HG02884 (cell line): ENCODE results near the gene FCHSD1.
A peak's percentile ranks its signal among the peaks of the same experiment; 100 is the strongest.

Source experiments
- ATAC-seq: cut with Tn5 transposase; IDR thresholded peaks from one replicate; pipeline ENCODE4 v1.9.1; 2021; ENCODE audit warnings: mild to moderate bottlenecking, moderate library complexity; ENCODE audit not compliant: unreplicated experiment

FCHSD1 gene

GRCh38 chr5:141674747-141675146 is 23.5 kb upstream of the FCHSD1 start:
- no peak for ATAC-seq

DNA sequence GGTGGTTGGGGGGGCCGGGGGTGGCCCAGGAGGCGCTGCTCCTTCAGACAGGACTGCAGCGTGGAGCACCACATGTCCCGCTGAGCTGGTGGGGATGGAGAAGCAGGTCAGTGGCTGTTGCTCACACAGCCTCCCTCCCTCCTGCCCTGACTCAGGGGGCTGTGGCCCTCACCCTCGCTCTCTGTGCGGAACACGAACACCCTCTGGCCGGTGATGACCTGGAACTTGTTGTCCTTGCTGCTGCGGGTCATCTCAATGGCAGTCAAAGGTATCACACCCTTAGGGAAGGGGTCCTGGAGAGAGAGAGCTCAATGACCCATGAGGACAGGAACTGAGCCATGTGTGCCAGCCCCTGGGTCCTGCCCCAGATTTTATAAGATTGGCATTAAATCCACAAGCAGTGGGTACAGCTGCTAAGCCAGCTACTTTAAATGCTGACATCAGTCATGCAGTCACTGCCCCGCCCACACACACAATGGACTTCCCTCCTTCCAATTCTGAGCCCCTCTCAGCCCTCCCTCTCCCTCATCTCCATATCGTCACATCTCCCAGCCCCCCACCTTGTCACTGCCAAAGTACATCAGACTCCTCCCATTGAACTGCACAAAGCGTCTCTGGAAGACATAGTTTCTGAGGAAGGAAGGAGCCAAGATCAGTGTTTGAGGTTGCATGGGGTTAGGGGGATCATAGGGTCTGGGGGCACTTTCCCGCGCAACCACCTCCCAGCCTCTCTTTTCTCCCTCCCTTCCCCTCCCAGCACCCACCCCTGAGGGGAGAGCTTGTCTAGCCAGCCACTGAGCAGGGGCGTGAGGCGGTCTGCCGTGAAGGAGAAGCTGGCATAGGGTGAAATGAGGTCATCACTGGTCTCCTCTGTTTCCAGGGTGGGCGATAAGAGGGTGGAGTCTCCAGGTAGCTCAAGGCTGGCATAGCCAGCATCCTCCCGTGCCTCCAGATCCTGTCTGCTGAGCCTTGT is 21.9 kb upstream of the FCHSD1 start:
- ATAC-seq = no peak

GRCh38 chr5:141672071-141672840 is 21.0 kb upstream of the FCHSD1 start:
- no peak for ATAC-seq

GRCh38 chr5:141669520-141669919 is 18.3 kb upstream of the FCHSD1 start:
- no peak for ATAC-seq

- no peak for ATAC-seq
Observed at GRCh38 chr5:141668601-141669265, 17.5 kb upstream of the FCHSD1 start.

GRCh38 chr5:141665995-141666940 is 15.1 kb upstream of the FCHSD1 start:
- ATAC-seq = no peak

DNA sequence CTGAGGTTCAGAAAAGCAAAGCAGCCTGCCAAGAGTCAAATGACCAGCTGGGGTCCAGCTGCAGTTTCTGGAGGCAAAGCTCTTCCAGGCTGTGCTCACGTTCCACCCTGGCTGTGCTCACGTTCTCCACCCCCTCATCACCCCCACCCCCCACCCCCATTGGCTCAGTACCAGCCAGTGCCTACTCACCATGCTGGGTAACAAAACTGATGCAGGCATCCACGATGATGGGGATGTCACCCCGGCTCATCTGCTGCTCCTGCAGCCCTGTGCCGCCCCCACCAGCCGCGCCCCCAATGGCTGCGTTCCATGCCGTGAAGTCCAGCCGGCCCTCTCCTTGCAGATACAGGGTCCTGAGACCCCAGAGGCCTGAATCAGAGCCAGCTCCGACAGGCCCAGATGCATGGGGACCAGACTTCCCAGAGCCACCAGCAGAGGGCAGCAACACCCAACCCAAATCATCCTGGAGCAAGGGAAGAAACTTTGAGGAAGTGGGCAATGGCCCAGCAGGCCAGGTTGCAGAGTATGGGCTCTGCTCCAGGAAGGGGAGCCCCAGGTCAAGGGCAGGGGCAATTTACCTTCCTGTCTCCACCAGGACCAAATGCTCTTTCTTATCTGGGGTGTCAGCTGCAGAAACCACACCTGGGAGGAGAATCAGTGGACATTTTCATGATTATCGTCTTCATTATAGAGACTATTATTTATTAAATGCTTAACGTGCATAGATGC is 13.7 kb upstream of the FCHSD1 start:
- ATAC-seq = peak; percentile 96

- no peak for ATAC-seq
Observed at GRCh38 chr5:141663506-141663905, 12.3 kb upstream of the FCHSD1 start.

GRCh38 chr5:141662028-141662427 is 10.8 kb upstream of the FCHSD1 start:
- no peak for ATAC-seq

DNA sequence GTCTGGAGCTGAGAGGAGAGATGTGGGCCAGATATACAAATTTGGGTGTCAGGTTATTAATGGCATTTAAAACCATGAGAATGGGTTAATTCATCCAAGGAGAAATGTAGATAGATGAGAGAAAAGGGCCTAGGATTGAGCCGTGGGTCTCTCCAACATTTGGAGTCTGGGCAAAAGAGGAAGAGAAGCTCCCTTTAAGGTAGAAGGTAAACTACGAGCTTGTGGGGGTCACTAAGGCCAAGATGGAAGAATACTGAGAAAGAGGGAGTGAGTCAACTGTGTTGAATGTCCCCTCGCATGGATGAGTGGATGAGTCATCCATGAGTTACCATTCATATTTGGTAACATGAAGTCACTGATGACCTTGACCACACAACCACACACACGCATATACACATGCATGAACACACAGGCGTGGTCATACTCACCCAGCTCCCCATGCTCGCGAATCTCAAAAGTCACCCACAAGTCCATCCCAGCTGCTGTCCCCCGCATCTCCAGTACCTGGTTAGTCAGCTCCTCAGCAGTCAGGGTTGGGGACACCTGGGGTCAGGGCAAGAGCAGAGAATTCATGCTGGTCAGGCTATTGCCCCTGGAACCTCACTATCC is 6.8 kb upstream of the FCHSD1 start:
- ATAC-seq = no peak

DNA sequence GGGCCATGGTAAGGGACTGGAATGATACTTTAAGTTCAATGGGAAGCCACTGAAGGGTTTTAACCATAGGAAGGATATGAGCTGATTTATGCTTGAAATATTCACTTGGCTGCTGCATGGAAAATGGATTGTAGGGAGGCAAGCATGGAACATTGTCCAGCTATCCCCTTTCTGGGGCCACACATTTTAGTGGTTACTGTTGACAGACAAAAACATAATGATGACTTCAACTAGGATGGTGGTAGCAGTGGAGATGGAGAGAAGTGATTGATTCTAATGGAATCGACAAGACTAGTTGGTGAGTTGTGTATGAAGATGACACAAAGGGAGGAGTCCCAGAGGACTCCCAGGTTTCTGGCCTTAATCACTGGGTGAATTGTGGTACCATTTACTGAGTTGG is 6.2 kb upstream of the FCHSD1 start:
- no peak for ATAC-seq

DNA sequence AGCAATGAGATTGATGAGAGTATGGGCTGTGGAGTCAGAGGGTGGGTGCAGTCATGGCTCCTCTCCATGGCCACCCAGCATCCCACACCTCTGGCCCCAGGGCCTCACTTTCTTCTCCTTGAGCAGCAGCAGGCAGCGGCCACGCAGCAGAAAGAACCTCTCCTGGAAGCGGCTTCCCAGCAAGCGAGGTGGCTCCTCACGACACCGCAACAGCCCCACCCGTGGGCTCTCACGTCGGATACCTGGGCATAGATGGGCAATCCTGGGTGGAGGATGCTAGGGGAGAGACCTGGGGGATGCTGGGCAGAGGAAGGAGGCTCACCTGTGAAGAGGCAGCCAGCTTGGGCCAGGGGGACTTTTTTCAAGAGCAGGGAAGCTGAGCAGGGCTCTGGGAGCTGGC is 5.2 kb upstream of the FCHSD1 start:
- ATAC-seq = no peak

DNA sequence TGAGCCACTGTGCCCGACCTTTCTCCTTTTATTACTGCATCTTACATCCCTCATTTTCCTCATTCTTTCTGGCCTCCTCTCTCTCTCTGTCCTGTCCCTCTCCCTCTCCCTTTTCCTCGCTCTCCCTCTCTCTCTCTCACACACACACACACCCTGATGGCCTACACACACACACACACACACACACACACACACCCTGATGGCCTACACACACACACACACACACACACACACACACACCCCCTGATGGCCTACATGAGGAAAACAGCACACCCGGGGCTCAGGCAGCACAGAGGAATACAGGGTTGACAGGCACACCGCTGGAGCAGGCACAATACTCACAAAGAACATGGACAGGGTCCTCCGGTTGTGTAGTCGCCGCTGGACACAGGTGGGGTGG is 3.8 kb upstream of the FCHSD1 start:
- no peak for ATAC-seq

DNA sequence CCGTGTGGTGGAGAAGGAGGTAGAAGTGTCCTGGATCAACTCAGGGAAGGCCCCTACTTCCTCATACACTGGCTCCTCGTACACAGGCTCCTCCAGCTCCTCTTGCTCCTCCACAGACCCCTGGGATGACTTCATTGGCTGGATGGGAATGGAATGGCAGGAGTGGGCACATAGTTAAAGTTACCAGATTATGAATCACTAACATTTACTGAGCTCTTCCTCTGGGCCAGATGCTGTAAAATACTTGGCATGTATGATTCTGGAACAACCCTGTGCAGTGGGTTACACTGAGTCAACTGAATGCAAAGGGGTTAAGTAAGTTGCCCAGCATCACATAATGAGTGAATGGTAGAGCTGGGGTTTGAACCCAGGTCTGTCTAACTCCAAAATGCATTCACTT is 3.1 kb upstream of the FCHSD1 start:
- no peak for ATAC-seq

DNA sequence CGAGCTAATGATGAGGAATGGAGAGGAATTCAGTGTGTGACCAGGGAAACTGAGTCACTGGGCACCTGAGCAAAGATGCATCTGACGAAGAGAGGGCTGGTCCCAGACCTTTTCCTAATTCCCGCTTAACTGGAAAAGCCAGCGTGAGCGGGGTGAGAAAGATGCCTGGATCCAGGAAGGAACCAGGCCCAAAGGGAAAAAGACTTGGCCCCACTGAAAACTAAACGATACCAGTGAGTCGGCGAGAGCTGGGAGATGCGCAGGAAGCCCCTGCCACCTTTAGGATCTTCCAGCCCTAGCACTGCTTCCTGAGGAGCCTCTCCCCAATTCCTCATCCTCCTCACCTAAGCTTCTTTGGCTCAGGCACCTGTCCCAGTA is 499 bp upstream of the FCHSD1 start:
- no peak for ATAC-seq

- ATAC-seq = no peak
Observed at GRCh38 chr5:141649972-141650371, 1.2 kb downstream of the FCHSD1 start.

DNA sequence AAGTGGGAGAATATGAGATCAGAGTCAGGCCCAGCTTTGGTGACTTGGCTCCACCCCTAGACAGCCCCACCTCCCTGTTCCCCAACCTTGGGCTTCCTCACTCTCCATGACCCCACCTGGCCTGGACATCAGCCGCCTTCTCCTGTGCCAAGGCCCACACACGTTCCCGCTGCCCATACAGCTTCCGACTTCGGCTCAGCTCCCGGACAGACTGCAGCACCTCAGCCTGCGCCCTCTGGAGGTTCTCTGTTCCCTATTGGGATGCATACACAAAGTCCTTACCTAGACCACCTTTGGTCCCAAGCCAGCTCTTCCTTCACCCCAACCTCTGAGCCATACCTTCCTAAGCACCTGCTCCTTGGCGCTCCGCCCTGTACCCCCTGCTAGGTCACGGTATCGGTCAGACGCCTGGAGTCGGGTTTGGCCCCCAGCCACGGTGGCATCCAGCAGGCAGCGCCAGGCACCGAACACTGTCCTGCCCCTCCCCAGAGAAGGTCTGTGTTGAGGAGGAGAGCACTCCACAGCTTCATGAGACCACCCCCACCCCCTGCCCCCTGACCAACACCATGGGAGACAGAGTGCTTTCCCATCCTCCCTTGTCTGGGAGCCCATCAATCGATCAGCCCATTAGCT is 2.0 kb downstream of the FCHSD1 start:
- no peak for ATAC-seq

DNA sequence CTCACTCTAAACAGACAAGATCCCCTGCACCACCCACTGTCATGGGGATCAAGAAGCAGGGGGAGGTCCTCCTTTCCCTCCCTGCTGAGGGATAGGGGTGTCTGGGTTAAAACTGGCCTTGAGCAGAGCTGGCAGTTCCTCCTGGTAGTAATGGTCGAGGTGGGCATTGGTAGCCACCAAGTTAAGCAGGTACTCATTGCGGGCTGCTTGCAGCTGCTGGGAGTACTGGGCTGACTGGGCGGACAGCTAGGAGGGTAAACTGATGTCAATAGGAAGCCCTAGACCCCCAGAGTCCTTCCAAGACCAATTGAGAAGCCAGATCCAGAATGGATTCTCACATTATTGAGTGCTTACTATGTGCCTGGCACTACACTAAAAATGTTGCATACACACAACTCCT is 3.4 kb downstream of the FCHSD1 start:
- ATAC-seq = no peak

DNA sequence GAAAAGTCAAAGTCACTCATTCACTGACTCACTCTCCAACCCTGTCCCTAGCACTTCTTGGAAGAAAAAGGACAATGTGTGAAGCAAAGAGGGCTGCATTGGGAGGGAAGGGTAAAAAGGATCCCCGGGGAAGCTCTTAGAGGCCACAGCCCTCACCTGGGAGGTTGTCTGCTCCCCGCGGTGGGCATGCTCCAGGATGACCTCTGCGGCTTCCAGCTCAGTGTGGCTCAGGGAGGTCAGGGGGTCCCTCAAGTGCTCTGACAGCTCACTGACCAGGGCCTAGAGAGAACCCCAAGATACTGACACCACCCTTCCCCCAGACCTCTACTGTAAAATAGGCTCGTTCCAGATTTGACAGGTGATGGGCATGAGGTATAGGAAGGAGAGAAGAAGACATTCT is 4.0 kb downstream of the FCHSD1 start:
- no peak for ATAC-seq
